Thyroid gland (tissue), 4 donors: ENCODE data around the gene BCAS1. TPM values are rescaled to one million over a fixed set of nuclear protein-coding genes. Genes with fewer than 3 reads are reported as not detected.

ENCODE experiments used
- DNase-seq, 2 donors: peaks; one replicate each; pipeline ENCODE4 v3.0.0-alpha.2; 2019
- H3K27ac ChIP-seq, 3 donors: fragments of 200-600 bp; sonication (generic); 1 replicate in 2 of 3; 2 replicates in 1 of 3; pipeline ENCODE4 v1.5.1; 2016 to 2019; ENCODE audit warnings: mild to moderate bottlenecking in 1 of 3, moderate library complexity in 1 of 3
- H3K27me3 ChIP-seq: fragments of 200-600 bp; sonication (generic); one replicate; pipeline ENCODE4 v1.5.1; 2019
- H3K36me3 ChIP-seq, 2 donors: fragments of 200-600 bp; sonication (generic); one replicate each; pipeline ENCODE4 v1.5.1; 2016 to 2019
- H3K4me1 ChIP-seq, 2 donors: fragments of 200-600 bp; sonication (generic); one replicate each; pipeline ENCODE4 v1.5.1; 2017 to 2019
- H3K4me3 ChIP-seq, 3 donors: fragments of 200-600 bp; sonication (generic); replicated peaks in 1 of 3; 1 replicate in 2 of 3; 2 replicates in 1 of 3; pipeline ENCODE4 v1.5.1; 2016; ENCODE audit warnings: mild to moderate bottlenecking in 1 of 3
- H3K9me3 ChIP-seq: fragments of 200-600 bp; sonication (generic); one replicate; pipeline ENCODE4 v1.5.1; 2017
- CTCF ChIP-seq, 6 experiments: fragments of 200-600 bp in 3 of 6; fragments of 450-650 bp in 3 of 6; sonication (generic) in 3 of 6; IDR thresholded peaks; one replicate each; pipeline ENCODE4 v1.5.1; 2016 to 2019; ENCODE audit warnings: antibody characterized with exemption in 6 of 6, mild to moderate bottlenecking in 2 of 6, inconsistent platforms in 1 of 6, moderate library complexity in 1 of 6
- POLR2A ChIP-seq, 2 donors: fragments of 450-650 bp; IDR thresholded peaks; one replicate each; pipeline ENCODE4 v1.6.1; 2017; ENCODE audit warnings: antibody characterized with exemption in 2 of 2, mild to moderate bottlenecking in 2 of 2, moderate library complexity in 1 of 2
- WGBS, 2 donors: methylation state at CpG; one replicate each; pipeline ENCODE4 v1.1.5; 2017; 5-methylcytosine and 5-hydroxymethylcytosine counted together
- intact Hi-C: fragments of 100-400 bp; cut with DNase I; formaldehyde crosslinking; loops from one replicate; pipeline ENCODE4 v1.15.1; 2023
- total RNA-seq, 4 donors: library from RNA; depleted of rRNA; stranded (reverse); fragments of >200 nt; gene quantifications; one replicate each; pipeline ENCODE4 v1.2.3, GENCODE V29; 2016

The BCAS1 gene
- total RNA-seq, 4 donors from 2014 or later = 0.11 TPM; not detected in 3

GRCh38 chr20:54079652-54080051 is 9.3 kb upstream of the BCAS1 start:
- intact Hi-C loops = no loop called here
- Histone ChIP-seq H3K27me3 (no peaks in the 10 kb centered on the region), H3K27ac (no peak overlapping the region), H3K4me3 (no peak overlapping the region), H3K9me3 (no peaks in the 10 kb centered on the region), H3K4me1 (no peaks in the 10 kb centered on the region), H3K36me3 (no peaks in the 10 kb centered on the region)
- 64 to 76% methylated on average over 3 of the region's 3 CpGs for WGBS, 2 donors
- TF ChIP-seq POLR2A (IDR thresholded peaks at IDR 0.05) (no peak), CTCF (IDR thresholded peaks at IDR 0.05) (no peak)
- DNase-seq = no peak

- no peak for TF ChIP-seq POLR2A (IDR thresholded peaks at IDR 0.05)
- no peak for TF ChIP-seq CTCF (IDR thresholded peaks at IDR 0.05)
- H3K4me1 ChIP-seq = no peaks in the 10 kb centered on the region
- no peaks in the 10 kb centered on the region for H3K9me3 ChIP-seq
- 67 to 70% methylated on average over 7 of the region's 7 CpGs for WGBS, 2 donors
- no peaks in the 10 kb centered on the region for H3K27me3 ChIP-seq
- H3K36me3 ChIP-seq = no peaks in the 10 kb centered on the region
- intact Hi-C loops = no loop called here
- H3K27ac ChIP-seq = no peak overlapping the region
- no peak overlapping the region for H3K4me3 ChIP-seq
- DNase-seq = no peak
Observed at GRCh38 chr20:54078296-54078984, 8.0 kb upstream of the BCAS1 start.

- no peak for TF ChIP-seq CTCF (IDR thresholded peaks at IDR 0.05)
- TF ChIP-seq POLR2A (IDR thresholded peaks at IDR 0.05) = no peak
- H3K9me3 ChIP-seq = no peaks in the 10 kb centered on the region
- intact Hi-C loops = no loop called here
- no peak overlapping the region for H3K4me3 ChIP-seq
- no peak overlapping the region for H3K27ac ChIP-seq
- H3K4me1 ChIP-seq = no peaks in the 10 kb centered on the region
- WGBS, 2 donors = 95% methylated on average over 3 of the region's 3 CpGs
- H3K36me3 ChIP-seq = no peaks in the 10 kb centered on the region
- no peaks in the 10 kb centered on the region for H3K27me3 ChIP-seq
- no peak for DNase-seq
Observed at GRCh38 chr20:54076259-54076658, 5.9 kb upstream of the BCAS1 start.

GRCh38 chr20:54075322-54075721 is 4.9 kb upstream of the BCAS1 start:
- WGBS, 2 donors = 81 to 85% methylated on average over 1 of the region's 1 CpG
- Histone ChIP-seq H3K36me3 (no peaks in the 10 kb centered on the region), H3K27me3 (no peaks in the 10 kb centered on the region), H3K27ac (no peak overlapping the region), H3K9me3 (no peaks in the 10 kb centered on the region), H3K4me3 (no peak overlapping the region), H3K4me1 (no peaks in the 10 kb centered on the region)
- intact Hi-C loops = no loop called here
- TF ChIP-seq CTCF (IDR thresholded peaks at IDR 0.05) = no peak
- TF ChIP-seq POLR2A (IDR thresholded peaks at IDR 0.05) = no peak
- no peak for DNase-seq

- H3K4me1 ChIP-seq = no peaks in the 10 kb centered on the region
- intact Hi-C loops = no loop called here
- TF ChIP-seq POLR2A (IDR thresholded peaks at IDR 0.05) = no peak
- no peak for TF ChIP-seq CTCF (IDR thresholded peaks at IDR 0.05)
- DNase-seq = no peak
- H3K27me3 ChIP-seq = no peaks in the 10 kb centered on the region
- no peak overlapping the region for H3K4me3 ChIP-seq
- WGBS, 2 donors = 82 to 91% methylated on average over 4 of the region's 4 CpGs
- no peaks in the 10 kb centered on the region for H3K9me3 ChIP-seq
- H3K36me3 ChIP-seq = no peaks in the 10 kb centered on the region
- no peak overlapping the region for H3K27ac ChIP-seq
Observed at GRCh38 chr20:54074511-54074910, 4.1 kb upstream of the BCAS1 start.
